Stimulated activated CD4-positive, alpha-beta T cell treated with anti-CD3 and anti-CD28 coated beads, Interleukin-1b, Interleukin-23, amount 100 ng/mL, for 24 hours (primary cell): ENCODE data around the gene DOCK8.

Experiments used
- DNase-seq, 4 experiments: peaks; one replicate each; pipeline ENCODE4 v3.0.0-alpha.2; 2020; ENCODE audit warnings: low read depth in 4 of 4, low spot score in 1 of 4

DOCK8 gene

DNA sequence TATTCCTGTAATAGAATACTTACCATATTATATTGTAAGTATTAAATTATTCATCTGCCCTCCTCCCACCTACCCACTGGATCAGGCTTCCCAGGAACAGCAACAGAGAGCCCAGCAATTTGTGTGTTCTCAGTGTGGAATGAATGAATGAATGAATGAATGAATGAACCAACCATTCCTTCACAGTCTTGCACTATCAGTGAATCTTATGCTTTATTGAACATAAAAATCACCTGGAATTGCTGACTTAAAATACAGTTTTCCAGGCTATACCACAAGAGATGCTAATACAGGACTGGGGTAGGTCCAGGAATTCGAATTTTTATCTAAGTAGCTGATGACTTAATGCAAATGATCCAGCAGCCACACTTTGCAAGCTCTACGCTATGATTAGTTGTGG lies 51.6 kb downstream of the DOCK8 start:
- DNase-seq: no peak

DNA sequence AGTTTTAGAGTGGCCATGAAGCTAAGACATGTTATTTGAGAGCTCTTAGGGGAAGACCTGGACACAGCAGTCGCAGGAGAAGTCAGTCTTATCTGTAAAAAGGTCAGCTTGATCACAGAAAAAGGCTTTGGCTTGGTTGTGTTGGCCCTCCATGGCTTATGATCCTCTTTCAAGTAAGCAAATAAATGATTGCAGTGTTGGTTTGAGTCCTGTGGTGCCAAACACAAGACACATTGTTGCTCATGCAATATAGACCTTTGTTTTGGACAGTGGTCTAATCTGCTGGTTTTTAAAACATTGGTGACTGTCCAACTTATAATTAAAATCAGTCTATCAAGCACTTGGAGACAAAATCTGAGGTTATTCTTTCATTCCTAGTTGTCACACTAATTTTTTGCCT lies 54.0 kb downstream of the DOCK8 start:
- no peak for DNase-seq

DNA sequence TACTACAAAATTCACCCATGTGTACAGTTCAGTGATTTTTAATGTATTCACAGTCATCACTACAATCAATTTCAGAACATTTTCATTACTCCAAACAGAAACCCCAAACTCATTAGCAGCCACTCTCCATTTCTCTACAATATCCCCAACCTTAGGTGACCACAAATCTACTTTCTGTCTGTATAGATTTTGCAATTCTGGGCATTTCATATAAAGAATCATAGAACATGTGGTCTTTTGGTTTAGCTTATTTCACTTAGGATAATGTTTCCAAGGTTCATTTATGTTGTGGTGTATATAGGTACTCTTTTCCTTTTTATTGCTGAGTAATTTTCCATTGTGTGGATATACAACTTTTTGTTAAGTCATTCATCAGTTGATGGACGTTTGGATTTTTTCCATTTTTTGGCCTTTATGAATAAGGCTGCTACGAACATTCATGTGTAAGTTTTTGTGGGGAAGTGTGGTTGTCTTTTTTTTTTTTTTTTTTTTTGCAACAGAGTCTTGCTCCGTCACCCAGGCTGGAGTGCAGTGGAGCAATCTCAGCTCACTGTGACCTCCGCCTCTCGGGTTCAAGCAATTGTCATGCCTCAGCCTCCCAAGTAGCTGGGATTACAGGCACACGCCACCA lies 54.5 kb downstream of the DOCK8 start:
- no peak for DNase-seq

DNA sequence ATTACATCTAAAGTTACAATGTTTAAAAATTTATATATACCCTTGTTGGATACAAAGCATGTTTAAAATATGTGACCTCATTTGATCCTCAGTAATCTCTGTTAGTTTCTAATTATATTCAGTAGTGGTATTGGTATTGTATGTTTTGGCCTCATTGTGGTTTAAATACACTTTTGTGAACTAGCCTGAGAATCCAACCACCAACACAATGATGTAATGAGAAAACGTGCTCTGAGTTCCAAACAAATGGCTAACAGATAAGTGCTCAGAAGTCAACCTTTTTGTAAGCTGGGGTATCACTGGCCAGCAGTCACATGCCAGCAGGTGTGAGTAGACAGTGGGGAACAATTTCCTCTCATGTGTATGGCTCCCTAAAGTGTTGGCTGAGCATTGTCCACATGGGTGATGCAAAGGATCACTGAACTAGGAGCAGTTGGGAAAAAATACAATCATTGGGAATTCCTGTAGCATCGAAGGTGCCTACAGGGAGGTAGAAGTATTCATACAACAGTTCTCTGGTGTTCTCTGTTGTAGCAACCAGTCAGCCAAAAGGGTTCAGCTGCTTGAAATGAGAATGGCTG lies 56.1 kb downstream of the DOCK8 start:
- DNase-seq: no peak

DNA sequence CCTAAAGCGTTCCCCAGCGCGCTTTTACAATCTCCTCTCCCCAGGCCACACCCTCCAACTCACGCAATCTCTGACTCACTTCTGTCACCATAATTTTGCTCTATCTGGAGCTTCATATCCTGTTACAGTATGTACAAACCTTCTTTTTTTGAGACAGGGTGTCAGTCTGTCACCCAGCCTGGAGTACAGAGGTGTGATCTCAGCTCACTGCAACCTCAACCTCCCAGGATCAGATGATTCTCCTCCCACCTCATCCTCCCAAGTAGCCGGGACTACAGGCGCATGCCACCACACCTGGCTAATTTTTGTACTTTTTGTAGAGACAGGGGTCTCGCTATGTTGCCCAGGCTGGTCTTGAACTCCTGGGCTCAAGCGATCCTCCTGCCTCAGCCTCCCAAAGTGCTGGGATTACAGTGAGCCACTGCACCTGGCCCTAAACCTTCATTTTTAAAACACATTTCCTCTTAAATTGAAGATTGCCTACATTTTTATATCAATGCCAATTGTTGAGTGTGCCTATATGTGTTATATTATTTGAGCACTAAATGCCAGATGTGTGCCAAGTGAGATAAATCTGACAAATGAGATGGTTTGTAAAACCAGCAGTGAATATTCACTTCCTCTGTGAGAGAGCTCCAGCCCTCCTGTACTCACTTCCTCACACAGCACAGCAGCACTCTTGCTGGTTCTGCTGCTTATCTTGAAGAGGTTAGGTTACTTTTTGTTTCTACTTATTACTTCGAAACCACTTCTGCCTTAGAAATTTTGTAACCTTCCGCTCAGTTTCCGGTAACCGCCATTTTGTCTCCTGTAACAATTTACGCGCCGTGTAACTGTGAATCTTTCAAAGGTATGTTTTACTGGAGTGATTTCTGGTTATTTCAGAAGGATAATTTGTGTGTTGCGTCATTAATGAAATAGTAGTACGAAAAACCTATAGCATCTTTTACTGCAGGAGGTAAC lies 57.9 kb downstream of the DOCK8 start:
- DNase-seq: peak; percentile 29 to 49 (median 44)

DNA sequence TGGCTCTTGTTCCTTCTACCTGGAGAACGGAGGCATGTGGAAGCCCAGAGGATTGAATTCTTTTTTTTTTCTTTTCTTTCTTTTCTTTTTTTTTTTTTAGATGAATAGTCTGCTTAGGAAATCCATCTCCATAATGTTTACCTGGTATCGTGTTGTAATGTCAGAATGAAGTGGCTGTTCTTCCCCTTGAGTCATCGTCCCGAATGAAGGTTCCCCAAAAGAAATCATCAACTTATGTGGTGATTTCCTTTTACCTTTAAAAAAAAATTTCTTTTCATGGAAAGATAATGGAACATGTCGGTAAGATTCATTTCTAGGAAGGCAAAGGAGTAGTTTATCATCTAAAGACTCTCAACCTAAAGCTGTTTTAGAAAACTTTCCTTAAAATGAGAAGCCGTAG lies 59.7 kb downstream of the DOCK8 start:
- no peak for DNase-seq

DNA sequence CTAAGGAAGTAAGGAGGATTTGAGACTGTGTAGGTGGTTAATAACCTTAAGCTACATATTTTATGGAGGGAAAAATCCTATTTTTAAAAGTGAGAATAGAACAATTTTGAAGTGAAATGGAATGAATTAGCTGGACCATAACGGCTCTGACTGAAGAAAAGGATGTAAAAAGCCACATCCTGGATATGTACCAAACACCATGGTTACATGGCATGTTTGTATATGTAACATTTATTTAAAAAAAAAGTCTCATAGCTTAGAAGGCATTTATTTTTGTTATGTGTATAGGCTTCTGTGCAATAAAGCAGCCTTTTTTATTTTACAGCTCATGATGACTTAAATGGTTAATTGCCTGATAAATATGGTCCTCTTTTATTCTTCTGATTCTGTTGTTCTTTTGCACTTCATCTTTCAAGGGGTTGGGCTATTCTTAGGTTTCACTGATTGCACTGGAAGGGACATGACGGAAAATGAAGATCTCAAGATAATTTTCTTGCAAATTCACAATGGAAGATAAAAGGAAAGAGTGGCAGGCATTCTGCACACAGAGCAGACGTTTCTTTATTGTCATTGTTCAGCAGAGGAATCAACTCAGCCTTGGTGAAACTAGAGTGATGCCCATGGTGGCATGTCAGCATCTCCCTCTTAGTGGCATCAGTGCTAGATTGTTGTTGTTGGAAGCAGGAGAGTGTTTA lies 63.1 kb downstream of the DOCK8 start:
- DNase-seq: no peak

DNA sequence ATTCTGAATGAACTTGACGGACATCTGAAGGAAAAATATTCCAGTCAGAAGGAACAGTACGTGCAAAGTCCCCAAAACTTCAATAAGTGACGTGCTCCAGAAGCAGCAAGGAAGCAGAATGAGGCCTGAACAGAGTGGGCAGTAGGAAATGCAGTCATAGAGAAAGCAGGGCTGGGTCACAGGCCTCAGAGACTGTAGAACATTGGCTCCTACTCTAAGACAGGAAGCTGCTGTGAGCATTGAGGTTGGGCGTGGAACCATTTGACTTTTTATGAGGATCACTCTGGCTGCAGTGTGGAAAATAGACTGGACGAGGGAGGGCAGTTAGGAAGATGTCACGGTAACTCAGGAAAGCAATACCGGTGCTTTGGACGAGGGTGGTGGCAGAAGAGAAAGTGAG lies 64.0 kb downstream of the DOCK8 start:
- peak in 1 of 4 experiments; percentile 11 for DNase-seq

DNA sequence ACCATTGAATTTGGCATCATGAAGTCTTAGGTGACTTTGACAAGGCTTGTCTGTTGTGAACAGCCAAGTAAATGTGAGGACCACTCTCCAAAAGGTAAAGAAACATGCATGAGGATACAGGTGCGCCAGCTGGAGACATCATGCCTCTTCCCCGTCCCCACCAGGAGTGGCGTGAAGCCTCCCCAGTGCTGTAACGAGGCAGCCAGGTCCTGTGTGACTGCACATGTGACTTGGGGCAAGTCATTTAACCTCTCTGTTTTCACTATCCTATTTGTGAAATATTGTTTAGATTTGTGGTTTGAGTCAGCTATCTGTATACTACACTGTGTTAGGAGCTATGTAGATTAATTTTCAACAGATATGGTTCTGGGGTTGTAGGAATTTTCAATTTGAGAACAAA lies 65.0 kb downstream of the DOCK8 start:
- DNase-seq: no peak

DNA sequence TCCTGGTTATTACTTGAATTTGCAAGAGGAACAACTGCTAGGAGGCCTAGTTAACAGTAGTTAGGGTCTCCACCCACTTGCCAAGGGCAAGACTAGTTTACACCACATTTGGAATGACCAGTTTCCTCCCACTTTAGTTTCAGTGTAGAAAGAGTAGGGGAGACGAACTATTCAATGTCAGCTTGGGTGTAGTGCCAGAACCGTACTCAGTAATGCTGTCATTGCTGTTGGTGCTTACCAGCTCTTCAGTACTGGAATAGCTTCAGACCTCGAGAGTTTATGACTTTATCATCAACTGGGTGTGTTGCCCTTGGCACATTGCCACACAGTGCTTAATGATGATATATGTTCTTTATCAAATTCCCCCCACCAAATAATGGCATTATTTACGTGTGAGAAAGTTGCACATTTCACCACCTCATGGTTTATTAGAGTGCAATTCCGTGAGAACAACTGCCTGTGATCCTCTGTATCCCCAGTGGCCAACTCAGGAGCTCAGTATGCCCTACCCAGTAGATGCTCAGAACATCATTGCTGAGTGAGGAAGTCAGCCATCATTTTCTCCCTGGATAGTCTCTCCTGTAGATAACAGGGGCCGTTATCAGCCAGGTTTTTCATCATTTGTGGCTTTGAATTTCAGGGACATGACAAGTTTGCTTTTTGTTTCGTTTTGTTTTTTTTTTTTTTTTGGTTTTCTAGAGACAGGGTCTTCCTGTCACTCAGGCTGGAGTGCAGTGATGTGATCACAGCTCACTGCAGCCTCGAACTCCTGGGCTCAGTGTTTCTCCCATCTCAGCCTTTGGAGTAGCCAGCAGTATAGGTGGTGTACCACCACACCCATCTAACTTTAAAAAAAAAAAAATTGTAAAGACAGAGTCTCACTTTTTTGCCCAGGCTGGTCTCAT lies 67.3 kb downstream of the DOCK8 start:
- DNase-seq: no peak

DNA sequence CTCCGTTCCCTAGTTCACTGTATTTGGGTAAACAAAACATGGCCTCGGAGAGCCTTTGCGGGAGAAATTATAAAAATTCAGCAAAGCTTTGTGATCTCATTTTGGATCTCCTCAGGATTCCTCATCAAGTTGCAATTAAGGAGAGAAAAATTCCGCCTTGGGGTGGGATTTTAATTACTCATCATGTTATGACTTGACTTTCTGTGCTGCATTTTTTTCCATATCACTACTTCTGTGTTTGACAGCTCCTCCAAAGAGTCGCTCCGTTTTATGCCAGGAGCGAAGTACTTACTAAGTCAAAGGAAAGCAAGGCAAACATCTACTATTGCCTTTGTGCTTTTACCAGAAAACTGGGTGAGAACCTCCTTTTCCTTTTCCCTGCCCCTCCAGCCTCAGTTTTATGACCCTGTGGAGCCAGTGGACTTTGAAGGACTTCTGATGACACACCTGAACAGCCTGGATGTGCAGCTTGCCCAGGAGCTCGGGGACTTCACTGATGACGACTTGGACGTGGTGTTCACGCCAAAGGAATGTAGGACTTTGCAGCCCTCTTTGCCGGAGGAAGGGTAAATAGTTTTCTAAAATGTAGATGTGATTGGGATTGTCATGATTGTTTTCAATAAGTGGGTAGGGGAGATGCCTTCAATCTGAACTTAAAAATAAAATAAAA lies 71.5 kb downstream of the DOCK8 start:
- no peak for DNase-seq

DNA sequence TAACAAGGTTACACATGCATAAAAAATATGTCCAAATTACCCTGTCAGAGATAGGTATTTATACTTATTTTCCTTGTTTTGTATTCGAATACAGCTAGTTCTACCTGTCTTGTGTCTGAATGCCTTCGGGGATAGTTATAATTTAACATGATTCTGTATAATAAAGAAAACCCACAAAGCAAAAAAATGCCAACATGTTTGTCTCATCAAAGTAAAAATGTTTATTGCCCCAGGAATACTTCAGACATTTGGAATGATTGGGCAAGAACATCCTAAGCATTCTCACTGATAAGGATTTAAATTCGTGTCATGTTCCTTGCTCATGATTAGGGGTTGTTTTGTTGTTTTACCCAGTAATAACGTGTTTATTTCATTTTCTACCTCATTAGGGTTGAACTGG lies 74.5 kb downstream of the DOCK8 start:
- DNase-seq: no peak

DNA sequence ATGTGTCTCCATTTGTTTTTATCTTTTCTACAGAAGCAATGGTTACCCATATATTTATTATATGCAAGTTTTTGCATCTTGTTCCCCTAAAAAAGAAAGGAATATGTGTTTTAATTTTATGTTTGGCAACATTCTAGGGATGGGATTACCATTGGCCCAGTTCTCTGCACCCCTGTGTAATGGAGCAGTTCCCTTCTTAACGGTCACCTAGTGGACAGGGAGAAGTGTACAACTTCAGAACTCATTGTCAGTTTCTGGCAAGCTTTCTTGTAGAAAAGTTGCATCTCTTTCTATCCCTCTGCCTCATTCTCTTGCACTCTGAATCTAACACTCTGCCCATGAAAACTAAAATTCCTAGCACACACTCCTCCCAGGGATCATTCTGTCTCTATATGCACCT lies 78.2 kb downstream of the DOCK8 start:
- no peak for DNase-seq

DNA sequence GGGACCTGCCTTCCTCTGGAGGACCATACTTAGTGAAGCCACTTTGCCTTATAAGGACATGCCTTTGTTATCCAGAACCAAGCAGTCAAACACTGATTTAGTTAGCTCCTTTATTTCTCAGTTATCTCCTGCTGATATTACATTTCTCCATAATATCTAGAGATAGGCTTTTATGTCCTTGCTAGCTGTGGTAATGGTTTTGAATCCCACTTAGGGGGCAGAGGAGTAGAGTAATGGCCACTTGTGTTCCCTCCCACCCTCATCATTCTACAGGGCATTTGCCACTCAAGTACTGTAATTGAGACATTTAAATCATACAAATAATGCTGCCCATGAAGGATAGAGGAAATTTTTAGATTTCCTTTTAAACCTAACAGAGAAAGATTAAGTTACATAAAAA lies 80.9 kb downstream of the DOCK8 start:
- no peak for DNase-seq

DNA sequence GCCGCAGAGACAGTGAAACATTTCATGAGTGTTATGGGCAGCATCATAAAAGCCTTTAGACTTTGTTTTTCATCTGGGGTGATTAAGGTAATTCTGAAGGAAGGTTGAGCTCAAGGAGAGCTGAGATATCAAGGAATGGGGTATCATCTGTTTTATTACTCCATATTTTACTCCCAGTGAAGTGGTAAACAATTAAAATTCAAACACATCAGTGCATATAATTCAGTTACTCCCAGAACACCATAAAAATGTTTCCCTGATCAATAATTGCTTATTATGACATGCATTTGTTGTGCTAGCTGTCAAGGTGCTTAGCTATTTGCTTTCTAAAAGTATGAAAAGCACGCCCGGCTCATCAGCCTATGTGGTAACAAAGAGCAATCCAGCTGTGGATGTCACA lies 81.7 kb downstream of the DOCK8 start:
- DNase-seq: no peak

DNA sequence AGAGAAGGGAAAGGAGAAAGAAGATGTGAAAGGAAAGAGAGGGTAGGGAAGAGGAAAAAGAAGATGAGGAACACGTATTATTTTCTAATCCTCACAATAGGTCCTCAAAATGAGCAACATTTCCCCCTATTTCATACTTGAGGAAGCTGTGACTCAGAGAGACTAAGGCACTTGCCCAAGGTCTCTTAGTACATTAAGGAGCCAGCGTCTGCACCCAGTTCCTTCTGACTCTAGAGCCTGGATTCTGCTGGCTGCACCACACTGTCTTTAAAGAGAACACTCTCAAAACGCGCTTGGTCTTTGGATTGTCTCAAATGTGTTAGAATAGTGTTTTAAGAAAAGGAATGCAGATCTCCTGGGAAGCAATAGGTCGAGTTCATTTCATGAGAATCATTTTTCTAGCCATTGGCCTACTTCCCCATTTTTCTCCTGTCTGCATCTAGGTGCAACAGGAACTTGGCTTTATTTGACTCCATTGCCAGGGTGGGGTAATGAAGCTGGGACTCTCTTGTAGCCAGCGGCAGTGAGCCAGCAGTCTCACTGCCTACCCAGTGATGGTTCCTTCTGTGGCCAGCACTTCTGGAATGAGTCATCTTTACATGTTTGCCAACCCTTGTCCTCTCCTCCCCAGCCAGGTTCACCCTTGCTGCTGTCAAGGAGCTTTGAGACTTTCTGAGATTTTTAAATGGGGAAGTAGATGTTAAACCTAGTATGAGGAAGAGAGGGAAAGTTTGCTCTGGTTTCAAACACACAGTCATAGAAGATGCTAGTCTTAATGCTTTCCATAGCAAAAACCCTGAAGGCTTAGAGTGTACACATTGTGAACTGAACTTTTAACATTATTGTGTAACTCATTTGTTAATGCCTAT lies 82.7 kb downstream of the DOCK8 start:
- no peak for DNase-seq

DNA sequence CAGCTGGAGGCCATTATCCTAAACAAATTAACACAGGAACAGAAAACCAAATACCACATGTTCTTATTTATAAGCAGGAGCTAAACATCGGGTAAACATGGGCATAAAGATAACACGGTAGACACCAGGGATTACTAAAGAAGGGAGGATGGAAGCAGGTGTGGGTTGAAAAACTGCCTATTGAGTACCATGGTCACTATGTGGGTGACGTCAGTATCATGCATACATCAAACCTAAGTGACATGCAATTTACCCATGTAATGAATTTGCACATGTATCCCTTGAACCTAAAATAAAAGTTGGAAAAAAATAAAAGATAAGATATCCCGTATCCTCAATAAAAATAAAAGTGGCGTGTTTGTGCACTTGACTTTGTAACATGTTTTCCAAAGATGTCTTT lies 88.8 kb downstream of the DOCK8 start:
- DNase-seq: no peak

DNA sequence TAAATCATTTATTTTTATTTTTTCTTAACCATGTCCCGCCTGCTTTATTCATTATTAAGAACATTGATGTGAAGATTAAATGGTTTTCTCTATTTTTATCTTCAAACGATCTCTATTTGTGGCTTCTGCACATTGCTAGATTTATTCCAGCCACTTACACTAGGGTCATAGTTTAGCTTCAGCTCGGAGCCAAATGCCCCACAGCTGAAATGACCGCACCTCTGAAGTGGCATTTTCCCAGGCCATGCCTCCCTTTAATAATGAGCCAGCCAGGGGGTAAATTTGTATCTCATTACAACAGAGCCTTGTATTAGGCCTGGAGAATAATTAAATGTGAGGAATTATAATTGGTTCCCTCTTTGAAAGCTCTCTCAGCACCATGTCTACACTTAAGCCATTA lies 89.4 kb downstream of the DOCK8 start:
- DNase-seq: no peak

DNA sequence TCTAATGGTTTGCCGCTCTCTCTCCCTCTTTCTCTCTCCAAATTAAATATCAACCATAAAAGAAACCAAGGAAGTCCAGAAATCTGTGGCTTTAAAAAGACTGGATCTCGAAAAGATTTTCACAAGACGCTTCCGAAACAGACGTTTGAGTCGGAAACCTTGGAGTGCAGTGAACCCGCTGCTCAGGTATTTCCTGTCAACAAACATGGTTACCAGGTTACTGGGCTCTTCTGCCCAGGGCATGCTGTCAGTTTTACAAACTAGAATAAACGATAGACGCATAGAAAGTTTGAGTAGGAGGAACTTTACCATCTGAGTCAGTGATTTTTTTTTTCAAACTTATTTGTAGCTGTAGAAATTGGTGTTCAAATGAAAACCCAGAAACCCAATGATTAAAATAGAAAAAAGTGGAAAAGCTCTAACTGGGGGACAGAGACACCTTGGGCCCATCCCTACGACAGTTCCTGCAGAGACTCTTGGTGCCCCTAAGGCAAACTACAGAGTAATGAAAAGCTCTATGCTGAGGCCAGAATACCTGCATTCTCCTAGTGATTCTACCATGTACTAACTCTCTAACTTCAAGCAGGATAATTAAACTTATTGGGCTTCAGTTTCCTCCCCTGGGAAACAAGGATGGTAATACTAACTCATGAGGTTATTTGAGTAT lies 90.0 kb downstream of the DOCK8 start:
- DNase-seq: no peak
